ENCODE measurements around the gene ADGRB3. TPM values are rescaled to one million over a fixed set of nuclear protein-coding genes. Genes with fewer than 3 reads are reported as not detected.

Gene ADGRB3
- total RNA-seq, 6 donors from 2014 or later: 1.1 to 7.3 (median 3.0) TPM

GRCh38 chr6:68990317-68990716, 355.2 kb downstream of the ADGRB3 start:
- Histone ChIP-seq H3K4me1 (no peaks in the 10 kb centered on the region), H3K36me3 (no peaks in the 10 kb centered on the region), H3K4me3 (no peak overlapping the region), H3K27ac (no peak overlapping the region), H3K27me3 (no peaks in the 10 kb centered on the region), H3K9me3 (no peaks in the 10 kb centered on the region)
- DNase-seq (no peak), ATAC-seq (ENCODE audit: low FRiP score in 2 of 2) (no peak)
- 63 to 64% methylated on average over 4 of the region's 4 CpGs for WGBS, 2 donors
- TF ChIP-seq CTCF (IDR thresholded peaks at IDR 0.05) (no peak), POLR2A (IDR thresholded peaks at IDR 0.05) (no peak), POLR2AphosphoS5 (IDR thresholded peaks at IDR 0.05) (no peak), EP300 (IDR thresholded peaks at IDR 0.05) (no peak)

- Histone ChIP-seq H3K9me3 (no peaks in the 10 kb centered on the region), H3K4me1 (no peaks in the 10 kb centered on the region), H3K4me3 (no peak overlapping the region), H3K27ac (no peak overlapping the region), H3K36me3 (no peaks in the 10 kb centered on the region), H3K27me3 (no peaks in the 10 kb centered on the region)
- ATAC-seq (ENCODE audit: low FRiP score in 2 of 2) (no peak), DNase-seq (no peak)
- TF ChIP-seq CTCF (IDR thresholded peaks at IDR 0.05) (no peak), POLR2A (IDR thresholded peaks at IDR 0.05) (no peak), POLR2AphosphoS5 (IDR thresholded peaks at IDR 0.05) (no peak), EP300 (IDR thresholded peaks at IDR 0.05) (no peak)
- 77 to 89% methylated on average over 5 of the region's 5 CpGs for WGBS, 2 donors
Observed at GRCh38 chr6:68993911-68994310, 358.8 kb downstream of the ADGRB3 start.

- Histone ChIP-seq H3K4me1 (no peaks in the 10 kb centered on the region), H3K27ac (no peak overlapping the region), H3K27me3 (no peaks in the 10 kb centered on the region), H3K36me3 (no peaks in the 10 kb centered on the region), H3K9me3 (no peaks in the 10 kb centered on the region), H3K4me3 (no peak overlapping the region)
- ATAC-seq (ENCODE audit: low FRiP score in 2 of 2): no peak
- TF ChIP-seq CTCF (IDR thresholded peaks at IDR 0.05) (no peak), EP300 (IDR thresholded peaks at IDR 0.05) (no peak), POLR2A (IDR thresholded peaks at IDR 0.05) (no peak), POLR2AphosphoS5 (IDR thresholded peaks at IDR 0.05) (no peak)
- DNase-seq: no peak
- WGBS, 2 donors: 69 to 78% methylated on average over 1 of the region's 1 CpG
Observed at GRCh38 chr6:68994521-68994920, 359.4 kb downstream of the ADGRB3 start.

- H3K4me1 ChIP-seq: no peaks in the 10 kb centered on the region
- H3K27me3 ChIP-seq: no peaks in the 10 kb centered on the region
- H3K27ac ChIP-seq: no peak overlapping the region
- no peaks in the 10 kb centered on the region for H3K9me3 ChIP-seq
- no peak for TF ChIP-seq POLR2A (IDR thresholded peaks at IDR 0.05)
- TF ChIP-seq EP300 (IDR thresholded peaks at IDR 0.05): no peak
- TF ChIP-seq CTCF (IDR thresholded peaks at IDR 0.05): no peak
- no peak for TF ChIP-seq POLR2AphosphoS5 (IDR thresholded peaks at IDR 0.05)
- no peaks in the 10 kb centered on the region for H3K36me3 ChIP-seq
- 86 to 94% methylated on average over 5 of the region's 5 CpGs for WGBS, 2 donors
- DNase-seq (no peak), ATAC-seq (ENCODE audit: low FRiP score in 2 of 2) (no peak)
- H3K4me3 ChIP-seq: no peak overlapping the region
Observed at GRCh38 chr6:69005199-69005598, 370.1 kb downstream of the ADGRB3 start.

- ATAC-seq (ENCODE audit: low FRiP score in 2 of 2): no peak
- H3K27me3 ChIP-seq: no peaks in the 10 kb centered on the region
- H3K27ac ChIP-seq: no peak overlapping the region
- no peaks in the 10 kb centered on the region for H3K9me3 ChIP-seq
- H3K4me1 ChIP-seq: no peaks in the 10 kb centered on the region
- no peak for TF ChIP-seq POLR2AphosphoS5 (IDR thresholded peaks at IDR 0.05)
- TF ChIP-seq POLR2A (IDR thresholded peaks at IDR 0.05): no peak
- TF ChIP-seq EP300 (IDR thresholded peaks at IDR 0.05): no peak
- no peak for TF ChIP-seq CTCF (IDR thresholded peaks at IDR 0.05)
- H3K4me3 ChIP-seq: no peak overlapping the region
- no peak for DNase-seq
- no peaks in the 10 kb centered on the region for H3K36me3 ChIP-seq
- 63 to 76% methylated on average over 3 of the region's 3 CpGs for WGBS, 2 donors
Observed at GRCh38 chr6:69007781-69008180, 372.7 kb downstream of the ADGRB3 start.

All from upper lobe of left lung (tissue), 6 donors.